Activated naive CD8-positive, alpha-beta T cell (primary cell): ENCODE measurements around the gene CFHR3.
"Not testable (repeated sequence)": the region's sequence is repeated elsewhere in the genome, so short reads cannot be mapped to it uniquely, and the experiment has no call there.

Experiments used
- H3K27ac Mint-ChIP-seq: one replicate; pipeline ENCODE4 v1.8.0; 2021; ENCODE audit warnings: mixed read lengths
- H3K27me3 Mint-ChIP-seq: one replicate; pipeline ENCODE4 v1.8.0; 2021; ENCODE audit warnings: mixed read lengths
- H3K36me3 Mint-ChIP-seq: one replicate; pipeline ENCODE4 v1.8.0; 2021; ENCODE audit warnings: mixed read lengths
- H3K4me1 Mint-ChIP-seq: one replicate; pipeline ENCODE4 v1.8.0; 2021; ENCODE audit warnings: low read depth, mixed read lengths
- H3K4me3 Mint-ChIP-seq: one replicate; pipeline ENCODE4 v1.8.0; 2021; ENCODE audit warnings: mild to moderate bottlenecking, mixed read lengths
- H3K9me3 Mint-ChIP-seq: one replicate; pipeline ENCODE4 v1.8.0; 2021; ENCODE audit warnings: low read depth, mixed read lengths

The CFHR3 gene

DNA sequence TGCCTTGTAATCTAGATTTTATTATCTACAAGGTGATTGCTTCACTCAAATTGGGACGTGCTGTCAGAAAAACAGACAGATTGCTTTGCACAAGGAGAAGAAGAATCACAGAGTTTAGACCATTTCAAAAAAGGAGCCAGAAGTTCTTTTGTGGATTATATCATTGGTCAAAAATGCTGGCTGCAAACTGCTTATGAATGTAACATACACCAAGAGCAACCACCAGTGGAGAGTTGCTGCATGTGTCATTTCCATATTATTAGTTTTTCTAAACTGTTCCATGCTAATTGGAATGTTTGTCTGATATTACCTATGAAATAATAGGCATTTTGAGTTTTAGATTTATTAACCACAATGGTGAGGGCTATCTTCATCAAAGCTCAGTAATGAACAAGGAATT, 27.3 kb downstream of the CFHR3 start:
- not testable (repeated sequence) for H3K4me3 Mint-ChIP-seq, H3K4me1 Mint-ChIP-seq, H3K36me3 Mint-ChIP-seq, H3K27ac Mint-ChIP-seq, H3K9me3 Mint-ChIP-seq, H3K27me3 Mint-ChIP-seq

DNA sequence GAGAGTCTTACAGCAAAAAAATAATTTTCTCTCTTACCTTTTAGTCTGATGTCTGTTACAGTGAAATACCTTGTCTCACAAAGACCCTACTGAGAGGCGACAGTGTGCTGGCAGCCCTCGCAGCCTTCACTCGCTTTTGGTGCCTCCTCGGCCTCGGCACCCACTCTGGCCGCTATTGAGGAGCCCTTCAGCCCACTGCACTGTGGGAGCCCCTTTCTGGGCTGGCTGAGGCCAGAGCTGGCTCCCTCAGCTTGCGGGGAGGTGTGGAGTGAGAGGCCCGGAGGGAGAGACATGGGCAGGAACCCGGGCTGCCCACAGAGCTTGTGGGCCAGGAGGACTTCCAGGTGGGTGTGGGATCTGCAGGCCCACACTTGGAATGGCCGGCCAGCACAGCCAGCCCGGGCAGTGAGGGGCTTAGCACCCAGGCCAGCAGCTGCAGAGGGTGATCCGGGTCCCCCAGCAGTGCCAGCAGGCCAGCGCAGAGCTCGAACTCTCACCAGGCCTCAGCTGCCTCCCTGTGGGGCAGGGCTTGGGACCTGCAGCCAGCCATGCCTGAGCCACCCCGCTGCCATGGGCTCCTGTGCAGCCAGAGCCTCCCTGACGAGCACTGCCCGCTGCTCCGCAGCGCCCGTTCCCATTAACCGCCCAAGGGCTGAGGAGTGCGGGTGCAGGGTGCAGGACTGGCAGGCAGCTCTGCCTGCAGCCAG, 34.0 kb downstream of the CFHR3 start:
- H3K36me3 Mint-ChIP-seq, result no peaks in the 10 kb centered on the region
- H3K27ac Mint-ChIP-seq, result no peak overlapping the region
- H3K27me3 Mint-ChIP-seq, result no peaks in the 10 kb centered on the region
- H3K4me1 Mint-ChIP-seq, result no peaks in the 10 kb centered on the region
- no peak overlapping the region for H3K4me3 Mint-ChIP-seq
- no peaks in the 10 kb centered on the region for H3K9me3 Mint-ChIP-seq

- H3K27ac Mint-ChIP-seq, H3K36me3 Mint-ChIP-seq, H3K27me3 Mint-ChIP-seq, H3K4me3 Mint-ChIP-seq, H3K9me3 Mint-ChIP-seq, H3K4me1 Mint-ChIP-seq: not testable (repeated sequence)
Measured at GRCh38 chr1:196817442-196817841, 42.8 kb downstream of the CFHR3 start.

- H3K27me3 Mint-ChIP-seq, H3K4me3 Mint-ChIP-seq, H3K4me1 Mint-ChIP-seq, H3K27ac Mint-ChIP-seq, H3K36me3 Mint-ChIP-seq, H3K9me3 Mint-ChIP-seq: not testable (repeated sequence)
Measured at GRCh38 chr1:196819531-196819930, 44.9 kb downstream of the CFHR3 start, which contains the start of gene CFHR1. TSS of gene CFHR1 (plus strand) at chr1:196819731. CDS start at chr1:196819845, 114 bp downstream.

GRCh38 chr1:196827860-196828259, 53.2 kb downstream of the CFHR3 start:
- not testable (repeated sequence) for H3K4me1 Mint-ChIP-seq, H3K9me3 Mint-ChIP-seq, H3K27ac Mint-ChIP-seq, H3K27me3 Mint-ChIP-seq, H3K4me3 Mint-ChIP-seq, H3K36me3 Mint-ChIP-seq
